ENCODE measurements around the gene AKR1C4. TPM values are rescaled to one million over a fixed set of nuclear protein-coding genes. Genes with fewer than 3 reads are reported as not detected.

Gene AKR1C4
- total and polyA plus RNA-seq, 10 donors, result not detected

- no peak for DNase-seq
- no peak overlapping the region for H3K27ac ChIP-seq
- no peak overlapping the region for H3K4me3 ChIP-seq
- 53 to 70% (median 63%) methylated on average over 2 of the region's 2 CpGs for WGBS, 5 donors
- no peaks in the 10 kb centered on the region for H3K36me3 ChIP-seq
- intact Hi-C loops (cut with DNase I; ENCODE audit: low total_unique reads), result no loop called here
- H3K27me3 ChIP-seq (replicated peaks in 1 of 7), result no peaks in the 10 kb centered on the region
- H3K9me3 ChIP-seq, result peaks cover 0 to 6% (median 0%) of the 10 kb centered on the region in 8 donors
- no peaks in the 10 kb centered on the region for H3K4me1 ChIP-seq
- TF ChIP-seq POLR2A (IDR thresholded peaks at IDR 0.05) (no peak), POLR2AphosphoS5 (IDR thresholded peaks at IDR 0.05) (no peak), CTCF (IDR thresholded peaks at IDR 0.05 in 8 of 11, conservative IDR thresholded peaks at IDR 0.05 in 3 of 11) (no peak)
Observed at GRCh38 chr10:5183923-5184322, 12.7 kb upstream of the AKR1C4 start.

GRCh38 chr10:5184987-5185775 is 11.5 kb upstream of the AKR1C4 start, which contains the start of gene AKR1C8:
Gene AKR1C8 (minus strand): TSS chr10:5185150. CDS start chr10:5185104, 46 bp downstream.
- Histone ChIP-seq H3K27me3 (replicated peaks in 1 of 7) (no peaks in the 10 kb centered on the region), H3K4me3 (no peak within 1 kb of the TSS), H3K9me3 (peaks cover 0 to 4% (median 0%) of the 10 kb centered on the region in 8 donors), H3K4me1 (no peaks in the 10 kb centered on the region), H3K36me3 (no peaks in the 10 kb centered on the region), H3K27ac (peak within 1 kb of the TSS in 1 of 8 donors; percentile 2)
- DNase-seq, result no peak
- TF ChIP-seq POLR2A (IDR thresholded peaks at IDR 0.05) (no peak), CTCF (IDR thresholded peaks at IDR 0.05 in 8 of 11, conservative IDR thresholded peaks at IDR 0.05 in 3 of 11) (no peak), POLR2AphosphoS5 (IDR thresholded peaks at IDR 0.05) (no peak)
- intact Hi-C loops (cut with DNase I; ENCODE audit: low total_unique reads), result no loop called here
- 72 to 86% (median 79%) methylated on average over 5 of the region's 5 CpGs for WGBS, 5 donors

DNA sequence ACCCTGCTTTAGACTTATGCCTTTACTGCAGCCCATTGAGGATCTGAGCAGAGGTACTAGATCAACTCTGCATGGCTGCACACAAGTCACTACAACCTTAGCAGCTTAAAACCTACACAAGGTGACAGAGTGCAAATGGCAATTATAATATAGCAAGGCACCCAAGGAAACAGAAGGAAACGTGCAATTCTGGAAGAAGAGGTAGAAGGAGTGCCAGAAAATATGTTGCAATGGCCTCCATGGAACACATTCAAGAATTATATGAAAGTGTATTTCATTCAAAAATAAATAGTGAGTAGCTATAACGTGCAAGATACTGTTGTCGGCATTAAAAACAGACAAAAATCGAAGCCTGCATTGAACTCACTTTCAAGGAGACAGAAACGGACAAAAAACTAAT is 8.8 kb upstream of the AKR1C4 start:
- DNase-seq, result no peak
- 65 to 80% (median 73%) methylated on average over 5 of the region's 5 CpGs for WGBS, 5 donors
- intact Hi-C loops (cut with DNase I; ENCODE audit: low total_unique reads), result no loop called here

More for the DNA sequence above, 8.8 kb upstream of the AKR1C4 start:
- no peaks in the 10 kb centered on the region for H3K9me3 ChIP-seq
- H3K27ac ChIP-seq, result no peak overlapping the region
- no peaks in the 10 kb centered on the region for H3K36me3 ChIP-seq
- H3K4me3 ChIP-seq, result no peak overlapping the region
- TF ChIP-seq POLR2A (IDR thresholded peaks at IDR 0.05) (no peak), POLR2AphosphoS5 (IDR thresholded peaks at IDR 0.05) (no peak), CTCF (IDR thresholded peaks at IDR 0.05 in 8 of 11, conservative IDR thresholded peaks at IDR 0.05 in 3 of 11) (no peak)
- no peaks in the 10 kb centered on the region for H3K27me3 ChIP-seq (replicated peaks in 1 of 7)
- H3K4me1 ChIP-seq, result no peaks in the 10 kb centered on the region
